T-helper 2 cell treated with Interferon-gamma antibody and Interleukin-4, amounts not matched to agents 100 ng/mL and 5 ng/mL, for 36 hours (primary cell): ENCODE results near the gene YIPF2. TPM values are rescaled to one million over a fixed set of nuclear protein-coding genes. Genes with fewer than 3 reads are reported as not detected.

Experiments used
- intact Hi-C: fragments of 100-400 bp; cut with micrococcal nuclease; formaldehyde crosslinking; loops from one replicate; pipeline ENCODE4 v1.15.1; 2023
- total RNA-seq: library from RNA; stranded (reverse); gene quantifications from 2 replicates; pipeline ENCODE4 v1.2.3, GENCODE V29; 2022

The YIPF2 gene
- total RNA-seq, 1 donor from 2014 or later, result 20.4 TPM

GRCh38 chr19:10943412-10943811, 15.0 kb upstream of the YIPF2 start:
- intact Hi-C loops, result loop anchor here (10.0 kb wide), 1 partner anchor 261 kb away; no protein-coding TSS in a partner anchor

GRCh38 chr19:10941649-10942048, 13.2 kb upstream of the YIPF2 start:
- intact Hi-C loops, result loop anchor here (10.0 kb wide), 1 partner anchor 263 kb away; no protein-coding TSS in a partner anchor

- intact Hi-C loops, result no loop called here
These were observed 8.2 kb upstream of the YIPF2 start for GRCh38 chr19:10936661-10937084.

GRCh38 chr19:10935371-10936059, 7.1 kb upstream of the YIPF2 start:
- intact Hi-C loops, result no loop called here

GRCh38 chr19:10929402-10929794, 959 bp upstream of the YIPF2 start:
- intact Hi-C loops, result no loop called here

GRCh38 chr19:10927730-10928562, 493 bp downstream of the YIPF2 start:
- intact Hi-C loops, result loop anchor here (1.0 kb wide), 2 partner anchors 32 to 57 kb away; partner anchors contain the start of gene CARM1

GRCh38 chr19:10924597-10924996, 3.8 kb downstream of the YIPF2 start:
- intact Hi-C loops, result no loop called here

- intact Hi-C loops, result no loop called here
These were observed 5.0 kb downstream of the YIPF2 start for GRCh38 chr19:10923260-10924112.

GRCh38 chr19:10922638-10923014, 5.8 kb downstream of the YIPF2 start:
- intact Hi-C loops, result no loop called here

- intact Hi-C loops, result no loop called here
These were observed 6.4 kb downstream of the YIPF2 start for GRCh38 chr19:10921910-10922637.

GRCh38 chr19:10921199-10921909, 7.1 kb downstream of the YIPF2 start:
- intact Hi-C loops, result no loop called here

- intact Hi-C loops, result no loop called here
These were observed 7.7 kb downstream of the YIPF2 start for GRCh38 chr19:10920781-10921180.

- intact Hi-C loops, result no loop called here
These were observed 8.2 kb downstream of the YIPF2 start for GRCh38 chr19:10920288-10920655.

GRCh38 chr19:10919352-10920287, 8.8 kb downstream of the YIPF2 start:
- intact Hi-C loops, result no loop called here

GRCh38 chr19:10918359-10918758, 10.1 kb downstream of the YIPF2 start:
- intact Hi-C loops, result no loop called here

- intact Hi-C loops, result no loop called here
These were observed 11.8 kb downstream of the YIPF2 start for GRCh38 chr19:10916602-10917001.

- intact Hi-C loops, result no loop called here
These were observed 13.0 kb downstream of the YIPF2 start for GRCh38 chr19:10915130-10916091.
